HEK293T (cell line): ENCODE results near the gene SUMO3.
A peak's percentile ranks its signal among the peaks of the same experiment; 100 is the strongest.
"Not testable (repeated sequence)": the region's sequence is repeated elsewhere in the genome, so short reads cannot be mapped to it uniquely, and the experiment has no call there.

Experiments
- CTCF ChIA-PET: fragments of 350-600 bp; formaldehyde crosslinking; extraction: SDS; loops from one replicate; lab custom pipeline; 2021; ENCODE audit warnings: antibody characterized with exemption, inconsistent platforms; lab: Yijun Ruan, JAX
- POLR2A ChIA-PET: fragments of 350-600 bp; formaldehyde crosslinking; extraction: SDS; loops from one replicate; lab custom pipeline; 2020; ENCODE audit warnings: antibody characterized with exemption, inconsistent platforms; lab: Yijun Ruan, JAX
- DNase-seq: peaks from one replicate; pipeline ENCODE4 v3.0.0; 2012; ENCODE audit warnings: mixed read lengths; ENCODE audit errors: extremely low spot score
- ARNT ChIP-seq: fragments of 450-650 bp; IDR thresholded peaks from 2 replicates; pipeline ENCODE4 v1.6.1; 2017; ENCODE audit warnings: mild to moderate bottlenecking
- BHLHE40 ChIP-seq: fragments of 450-650 bp; IDR thresholded peaks from 2 replicates; pipeline ENCODE4 v1.6.1; 2016; ENCODE audit warnings: mild to moderate bottlenecking, moderate library complexity, borderline replicate concordance
- CTBP1 ChIP-seq: fragments of 450-650 bp; IDR thresholded peaks from 2 replicates; pipeline ENCODE4 v1.6.1; 2016; ENCODE audit warnings: borderline replicate concordance
- ELF4 ChIP-seq: fragments of 450-650 bp; IDR thresholded peaks from 2 replicates; pipeline ENCODE4 v1.6.1; 2017; ENCODE audit warnings: antibody characterized with exemption
- FOXA1 ChIP-seq: fragments of 450-650 bp; IDR thresholded peaks from 2 replicates; pipeline ENCODE4 v1.6.1; 2016; ENCODE audit warnings: mild to moderate bottlenecking
- FOXK2 ChIP-seq: fragments of 450-650 bp; IDR thresholded peaks from 2 replicates; pipeline ENCODE4 v1.6.1; 2016; ENCODE audit warnings: mild to moderate bottlenecking
- FOXM1 ChIP-seq: fragments of 450-650 bp; IDR thresholded peaks from 2 replicates; pipeline ENCODE4 v1.6.1; 2017; ENCODE audit warnings: mild to moderate bottlenecking, borderline replicate concordance
- HDGF ChIP-seq: fragments of 450-650 bp; IDR thresholded peaks from 2 replicates; pipeline ENCODE4 v1.6.1; 2017; ENCODE audit warnings: antibody characterized with exemption, borderline replicate concordance
- L3MBTL2 ChIP-seq: fragments of 450-650 bp; conservative IDR thresholded peaks from 2 replicates; pipeline ENCODE4 v1.6.1; 2016; ENCODE audit warnings: mild to moderate bottlenecking
- LEF1 ChIP-seq: fragments of 450-650 bp; IDR thresholded peaks from 2 replicates; pipeline ENCODE4 v1.6.1; 2017; ENCODE audit warnings: mild to moderate bottlenecking, borderline replicate concordance
- NFRKB ChIP-seq: fragments of 450-650 bp; IDR thresholded peaks from 2 replicates; pipeline ENCODE4 v1.6.1; 2016; ENCODE audit warnings: mild to moderate bottlenecking, moderate library complexity
- SP1 ChIP-seq: fragments of 450-650 bp; IDR thresholded peaks from 2 replicates; pipeline ENCODE4 v1.6.1; 2017
- SUZ12 ChIP-seq: fragments of 450-650 bp; IDR thresholded peaks from 2 replicates; pipeline ENCODE4 v1.6.1; 2016; ENCODE audit warnings: mild to moderate bottlenecking
- TARDBP ChIP-seq: fragments of 450-650 bp; IDR thresholded peaks from 2 replicates; pipeline ENCODE4 v1.6.1; 2016
- ZNF384 ChIP-seq: fragments of 450-650 bp; IDR thresholded peaks from 2 replicates; pipeline ENCODE4 v1.6.1; 2016
- TF ChIP-seq, protein P1 (sequence below): fragments of 450-650 bp; IDR thresholded peaks from 2 replicates; pipeline ENCODE4 v1.6.1; 2016

Gene SUMO3

DNA sequence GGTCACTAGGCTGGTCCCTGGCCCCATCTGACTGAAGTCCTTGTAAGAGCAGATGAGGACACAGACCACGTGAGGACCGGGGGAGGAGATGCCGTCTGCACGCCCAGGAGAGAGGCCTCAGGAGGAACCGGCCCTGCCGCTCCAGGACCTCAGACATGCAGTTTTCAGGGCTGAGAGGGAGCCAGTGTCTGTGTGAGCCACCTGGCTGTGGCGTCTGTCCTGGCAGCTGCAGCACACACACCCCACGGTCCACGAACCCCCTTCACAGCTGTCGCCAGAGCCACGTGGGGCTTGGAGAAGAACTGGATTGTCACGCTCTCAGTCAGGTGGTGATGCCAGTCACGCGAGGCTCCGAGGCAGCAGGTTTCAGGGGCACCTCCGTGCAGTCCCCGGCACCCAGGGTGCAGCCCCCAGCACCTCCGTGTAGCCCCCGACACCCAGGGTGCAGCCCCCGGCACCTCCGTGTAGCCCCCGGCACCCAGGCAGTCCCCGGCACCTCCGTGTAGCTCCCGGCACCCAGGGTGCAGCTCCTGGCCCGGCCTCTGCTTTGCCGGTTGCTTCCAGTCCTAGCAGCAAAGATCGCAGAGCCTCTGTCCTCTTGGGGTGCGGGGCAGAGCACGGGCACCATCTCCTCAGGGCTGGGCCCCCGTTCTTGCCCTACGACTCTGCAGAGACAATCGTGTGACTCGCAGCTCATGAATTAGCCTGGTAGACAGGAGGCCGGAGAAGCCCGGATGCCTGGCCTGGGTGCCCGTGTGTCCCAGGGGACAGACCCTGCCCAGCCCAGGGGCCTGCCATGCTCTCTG is 19.0 kb upstream of the SUMO3 start:
- DNase-seq: no peak
- CTCF ChIA-PET: no interaction called here
- TF ChIP-seq ZNF384 (no peak), L3MBTL2 (0 out of 2 replicates have a peak, but pooled peaks have one; percentile 18)
- POLR2A ChIA-PET: no interaction called here

DNA sequence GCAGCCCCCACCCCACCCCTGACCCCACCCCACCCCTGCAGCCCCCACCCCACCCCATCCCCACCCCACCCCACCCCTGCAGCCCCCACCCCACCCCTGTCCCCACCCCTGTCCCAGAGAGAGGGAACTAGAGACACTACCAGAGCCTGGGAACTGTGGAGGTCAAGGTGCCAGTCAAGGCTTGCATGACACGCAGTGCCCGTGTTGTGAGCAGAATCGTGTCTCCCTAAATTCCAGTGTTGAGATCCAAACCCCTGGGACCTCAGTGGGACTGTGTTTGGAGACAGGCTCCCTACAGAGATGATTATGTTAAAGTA is 18.4 kb upstream of the SUMO3 start:
- DNase-seq: no peak
- ChIA-PET POLR2A (no interaction called here), CTCF (no interaction called here)
- TF ChIP-seq, protein P1, sequence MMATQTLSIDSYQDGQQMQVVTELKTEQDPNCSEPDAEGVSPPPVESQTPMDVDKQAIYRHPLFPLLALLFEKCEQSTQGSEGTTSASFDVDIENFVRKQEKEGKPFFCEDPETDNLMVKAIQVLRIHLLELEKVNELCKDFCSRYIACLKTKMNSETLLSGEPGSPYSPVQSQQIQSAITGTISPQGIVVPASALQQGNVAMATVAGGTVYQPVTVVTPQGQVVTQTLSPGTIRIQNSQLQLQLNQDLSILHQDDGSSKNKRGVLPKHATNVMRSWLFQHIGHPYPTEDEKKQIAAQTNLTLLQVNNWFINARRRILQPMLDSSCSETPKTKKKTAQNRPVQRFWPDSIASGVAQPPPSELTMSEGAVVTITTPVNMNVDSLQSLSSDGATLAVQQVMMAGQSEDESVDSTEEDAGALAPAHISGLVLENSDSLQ: 0 out of 2 replicates have a peak, but pooled peaks have one; percentile 2
- TF ChIP-seq ELF4: no peak

GRCh38 chr21:44835647-44835973 is 17.7 kb upstream of the SUMO3 start:
- ChIA-PET CTCF (no interaction called here), POLR2A (no interaction called here)
- no peak for DNase-seq
- TF ChIP-seq FOXA1: no peak

DNA sequence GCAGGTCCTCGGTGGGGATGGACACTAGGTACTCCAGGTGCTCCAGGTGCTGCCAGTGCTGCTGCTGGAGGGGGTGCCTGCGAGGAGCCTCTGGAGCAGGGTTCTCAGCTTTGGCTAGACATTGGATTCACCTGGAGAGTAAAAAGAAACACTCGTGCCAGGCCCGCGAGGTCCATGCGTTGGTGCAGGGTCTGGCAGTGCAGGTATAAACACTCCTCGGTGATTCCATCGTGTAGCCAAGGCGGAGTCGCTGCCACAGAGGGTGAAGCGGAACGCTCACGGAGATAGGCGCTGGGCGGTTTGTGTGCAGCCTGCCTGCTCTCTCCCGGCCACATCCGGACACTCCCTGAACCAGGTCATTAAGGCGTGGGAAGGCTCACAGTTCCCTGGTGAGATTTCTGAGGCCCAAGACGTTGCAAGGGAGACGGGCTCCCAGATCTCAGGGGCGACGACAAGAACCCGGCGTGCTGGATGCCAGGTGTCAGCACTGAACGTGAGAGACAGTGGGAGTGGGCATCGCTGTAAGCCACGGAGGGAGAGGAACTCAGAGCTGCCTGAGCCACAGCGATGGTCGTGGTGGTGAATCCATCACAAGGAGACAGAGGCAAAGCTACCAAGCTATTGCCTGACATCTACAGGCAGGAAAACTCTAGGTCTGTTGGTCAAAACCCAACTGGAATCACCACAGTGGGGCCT is 17.2 kb upstream of the SUMO3 start:
- TF ChIP-seq FOXA1: no peak
- TF ChIP-seq TARDBP: no peak
- TF ChIP-seq SP1: no peak
- TF ChIP-seq CTBP1: no peak
- no peak for TF ChIP-seq L3MBTL2
- no peak for TF ChIP-seq HDGF
- no peak for TF ChIP-seq NFRKB
- TF ChIP-seq SUZ12: no peak
- no peak for TF ChIP-seq ELF4
- TF ChIP-seq ARNT: no peak
- no peak for TF ChIP-seq FOXK2
- TF ChIP-seq, protein P1: no peak
- TF ChIP-seq LEF1: no peak
- no peak for TF ChIP-seq FOXM1
- TF ChIP-seq BHLHE40: no peak
- TF ChIP-seq ZNF384: no peak
- POLR2A ChIA-PET: no interaction called here
- CTCF ChIA-PET: no interaction called here

GRCh38 chr21:44834231-44834950 is 16.5 kb upstream of the SUMO3 start:
- ChIA-PET CTCF (no interaction called here), POLR2A (no interaction called here)
- no peak for DNase-seq
- TF ChIP-seq TARDBP: no peak

More for the DNA sequence above, 17.2 kb upstream of the SUMO3 start:
- DNase-seq: no peak

DNA sequence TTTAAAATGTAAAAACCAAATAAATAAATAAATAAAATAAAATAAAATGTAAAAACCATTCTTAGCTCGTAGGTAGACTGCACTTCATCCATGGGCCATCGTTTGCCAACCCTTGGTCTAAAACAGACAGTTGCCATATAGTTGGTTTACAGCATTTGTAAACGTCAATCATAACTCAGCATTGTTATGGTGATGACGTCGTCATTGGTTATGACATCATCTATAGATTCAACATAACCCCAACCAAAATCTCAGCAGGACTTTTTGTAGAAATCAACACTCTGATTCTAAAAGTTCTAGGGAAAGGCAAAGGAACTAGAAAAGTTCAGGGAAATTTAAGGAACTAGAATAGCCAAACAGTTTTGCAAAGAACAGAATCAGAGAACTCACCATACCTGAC is 15.8 kb upstream of the SUMO3 start:
- CTCF ChIA-PET: no interaction called here
- DNase-seq: no peak

DNA sequence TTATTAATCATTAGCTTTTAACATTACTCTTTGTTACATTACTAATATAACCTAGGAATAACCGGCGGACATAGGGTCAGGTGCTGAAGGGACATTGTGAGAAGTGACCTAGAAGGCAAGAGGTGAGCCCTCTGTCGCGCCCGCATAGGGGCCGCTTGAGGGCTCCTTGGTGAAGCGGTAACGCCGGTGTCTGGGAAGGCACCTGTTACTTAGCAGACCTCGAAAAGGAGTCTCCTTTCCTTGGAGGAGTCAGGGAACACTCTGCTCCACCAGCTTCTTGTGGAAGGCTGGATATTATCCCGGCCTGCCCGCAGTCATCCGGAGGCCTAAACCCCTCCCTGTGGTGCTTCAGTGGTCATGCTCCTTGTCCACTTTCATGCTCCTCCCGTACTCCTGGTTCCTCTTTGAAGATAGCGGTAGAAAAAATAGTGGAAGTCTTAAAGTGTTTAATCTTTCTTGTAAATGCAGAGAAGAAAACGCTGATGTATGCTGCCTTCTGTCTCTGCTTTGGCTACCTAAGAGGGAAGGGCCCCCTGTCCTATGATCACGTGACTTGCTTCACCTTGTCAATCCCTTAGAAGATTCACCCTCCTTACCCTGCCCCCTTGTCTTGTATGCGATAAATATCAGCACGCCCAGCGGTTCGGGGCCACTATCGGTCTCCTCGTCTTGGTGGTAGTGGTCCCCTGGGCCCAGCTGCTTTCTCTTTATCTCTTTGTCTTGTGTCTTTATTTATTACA is 14.8 kb upstream of the SUMO3 start:
- CTCF ChIA-PET, POLR2A ChIA-PET, DNase-seq: not testable (repeated sequence)

More for the DNA sequence above, 15.8 kb upstream of the SUMO3 start:
- POLR2A ChIA-PET: no interaction called here
- TF ChIP-seq FOXA1: no peak
- TF ChIP-seq SP1: no peak
- no peak for TF ChIP-seq ZNF384
- TF ChIP-seq FOXK2: no peak
- TF ChIP-seq, protein P1: 0 out of 2 replicates have a peak, but pooled peaks have one; percentile 28
- TF ChIP-seq NFRKB: no peak
- TF ChIP-seq HDGF: no peak
